Natural killer cell treated with Interleukin-12 subunit alpha and Interleukin-12 subunit beta and Interleukin-15 and Interleukin-18, amount 100 ng/mL, for 72 hours (primary cell): ENCODE results near the gene MRPL38. TPM values are rescaled to one million over a fixed set of nuclear protein-coding genes. Genes with fewer than 3 reads are reported as not detected.
"Not testable (repeated sequence)": the region's sequence is repeated elsewhere in the genome, so short reads cannot be mapped to it uniquely, and the experiment has no call there.

Source experiments
- ATAC-seq, 2 donors: fragments of 150-1000 bp; cut with Tn5 transposase in 1 of 2; sonication (Bioruptor Pico), chemical (Tn5 transposase) in 1 of 2; 2 replicates each; pipeline ENCODE4 v1.10.0; 2021
- DNase-seq: peaks from one replicate; pipeline ENCODE4 v3.0.0; 2022; ENCODE audit warnings: low spot score
- H3K27ac Mint-ChIP-seq, 2 donors: 1 replicate in 1 of 2; 2 replicates in 1 of 2; pipeline ENCODE4 v1.8.0; 2022; ENCODE audit warnings: mixed read lengths in 2 of 2, mild to moderate bottlenecking in 1 of 2, moderate library complexity in 1 of 2
- H3K27me3 Mint-ChIP-seq, 2 donors: 1 replicate in 1 of 2; 2 replicates in 1 of 2; pipeline ENCODE4 v1.8.0; 2022; ENCODE audit warnings: mixed read lengths in 2 of 2
- H3K36me3 Mint-ChIP-seq: one replicate; pipeline ENCODE4 v1.8.0; 2022; ENCODE audit warnings: mixed read lengths
- H3K4me1 Mint-ChIP-seq, 2 donors: 1 replicate in 1 of 2; 2 replicates in 1 of 2; pipeline ENCODE4 v1.8.0; 2022; ENCODE audit warnings: low read depth in 2 of 2, mixed read lengths in 2 of 2, mild to moderate bottlenecking in 1 of 2
- H3K4me3 Mint-ChIP-seq: one replicate; pipeline ENCODE4 v1.8.0; 2022; ENCODE audit warnings: mixed read lengths
- H3K9me3 Mint-ChIP-seq: 2 replicates; pipeline ENCODE4 v1.8.0; 2022; ENCODE audit warnings: mixed read lengths
- total RNA-seq, 2 donors: library from RNA; stranded (reverse); gene quantifications; one replicate each; pipeline ENCODE4 v1.2.3, GENCODE V29; 2022

The MRPL38 gene
- total RNA-seq, 2 donors from 2014 or later, result 117 to 174 TPM

DNA sequence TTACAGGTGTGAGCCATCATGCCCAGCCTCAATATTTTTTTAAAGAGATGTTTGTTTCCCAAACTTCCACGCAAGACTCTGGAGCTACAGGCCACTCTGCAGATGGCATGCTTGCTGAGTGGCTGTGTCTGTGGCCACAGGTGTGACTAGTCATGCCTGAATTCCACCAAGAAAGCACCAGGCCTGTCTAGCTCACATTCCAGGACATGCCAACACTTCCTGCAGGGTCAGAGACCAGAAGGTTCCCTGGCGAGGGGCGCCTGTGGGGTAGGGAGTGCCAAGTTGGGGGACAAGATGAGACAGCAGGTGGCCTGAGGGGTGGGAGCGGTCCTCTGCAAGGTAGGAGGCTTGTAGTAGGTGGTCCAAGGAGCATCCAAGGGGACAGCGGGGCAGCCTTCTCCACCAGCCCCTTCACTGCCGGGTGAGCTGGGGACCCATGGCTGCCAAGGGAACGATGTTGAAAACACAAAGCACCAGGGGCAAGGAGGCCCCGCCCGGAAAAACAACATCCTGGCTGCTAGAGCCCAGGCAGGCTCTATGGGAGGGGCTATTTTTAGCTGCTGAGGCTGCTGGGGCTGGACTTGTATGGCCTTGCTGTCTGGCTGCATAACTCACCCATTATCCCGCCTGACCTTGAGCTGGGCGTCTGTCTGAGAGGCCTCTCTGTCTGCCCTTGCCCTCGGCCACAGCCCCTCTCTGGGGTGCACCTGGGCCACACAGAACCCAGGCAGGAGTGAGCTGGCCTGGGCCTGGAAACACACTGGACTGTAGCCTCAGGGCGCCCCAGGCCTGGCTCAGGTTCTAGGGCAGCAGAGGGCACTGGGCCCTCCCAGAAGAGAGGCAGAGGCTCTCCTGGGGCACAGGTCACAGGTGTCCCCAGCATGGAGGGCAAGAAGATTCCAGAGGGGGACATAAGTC, 32.0 kb downstream of the MRPL38 start:
- Mint-ChIP-seq H3K27ac (no peak overlapping the region), H3K4me3 (no peak overlapping the region), H3K4me1 (peaks cover 13 to 15% of the 10 kb centered on the region in 2 donors), H3K36me3 (no peaks in the 10 kb centered on the region), H3K27me3 (peaks cover 3 to 6% of the 10 kb centered on the region in 2 donors), H3K9me3 (no peaks in the 10 kb centered on the region)
- ATAC-seq (no peak), DNase-seq (no peak)

DNA sequence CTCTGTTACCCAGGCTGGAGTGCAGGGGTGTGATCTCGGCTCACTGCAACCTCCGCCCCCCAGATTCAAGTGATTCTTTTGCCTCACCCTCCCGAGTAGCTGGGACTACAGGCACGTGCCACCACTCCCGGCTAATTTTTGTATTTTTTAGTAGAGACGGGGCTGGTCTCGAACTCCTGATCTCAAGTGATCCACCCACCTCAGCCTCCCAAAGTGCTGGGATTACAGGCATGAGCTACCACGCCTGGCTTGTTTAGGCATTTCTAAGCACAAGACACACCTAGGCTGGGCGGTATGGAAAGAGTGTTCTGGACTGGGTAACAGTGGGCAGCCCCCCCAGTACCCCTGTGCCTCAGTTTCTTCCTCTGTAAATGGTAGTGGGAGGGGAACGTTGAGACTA, 34.5 kb downstream of the MRPL38 start:
- peak overlapping the region in 1 of 2 donors; percentile 37 for H3K27ac Mint-ChIP-seq
- not testable (repeated sequence) for H3K36me3 Mint-ChIP-seq, DNase-seq, H3K9me3 Mint-ChIP-seq, H3K4me3 Mint-ChIP-seq, H3K4me1 Mint-ChIP-seq, H3K27me3 Mint-ChIP-seq, ATAC-seq

DNA sequence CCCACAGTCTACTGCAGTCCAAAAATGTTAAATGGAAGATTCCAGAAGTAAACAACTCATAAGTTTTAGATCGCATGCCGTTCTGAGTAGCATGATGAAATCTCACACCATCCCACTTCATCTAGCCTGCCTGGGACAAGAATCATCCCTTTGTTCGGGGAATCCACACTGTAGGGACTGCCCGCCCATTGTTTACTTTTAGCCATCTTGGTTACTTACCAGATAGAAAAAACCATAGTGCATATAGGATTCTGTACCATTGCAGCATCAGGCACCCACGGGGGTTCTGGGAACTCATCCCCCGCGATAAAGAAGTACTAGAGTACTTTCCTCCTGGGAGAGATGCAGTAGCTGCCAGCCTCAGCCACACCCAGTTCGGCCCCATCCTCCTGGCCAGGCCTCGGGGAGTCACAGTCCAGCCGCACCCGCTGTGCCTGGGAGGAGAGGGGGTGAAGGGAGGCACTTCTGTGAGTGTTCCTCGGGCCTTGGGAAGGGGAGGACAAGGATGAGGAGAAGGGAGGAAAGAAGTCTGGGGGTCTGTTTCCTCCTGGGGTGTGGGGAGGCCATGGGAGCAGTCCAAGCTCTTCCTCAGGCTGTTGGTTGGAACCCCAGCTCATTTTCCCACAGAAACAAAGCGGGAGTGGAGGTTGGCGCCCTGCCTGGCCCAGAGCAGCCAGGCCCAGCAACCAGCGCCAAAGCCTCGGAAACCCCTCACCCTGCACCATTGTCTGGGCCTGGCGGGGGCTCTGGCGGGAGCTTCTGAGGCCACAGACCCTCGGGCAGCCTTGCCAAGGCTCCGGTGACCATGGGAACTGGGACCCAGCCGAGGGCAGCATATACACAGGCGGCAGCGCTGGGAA, 35.2 kb downstream of the MRPL38 start:
- H3K27ac Mint-ChIP-seq, result no peak overlapping the region

DNA sequence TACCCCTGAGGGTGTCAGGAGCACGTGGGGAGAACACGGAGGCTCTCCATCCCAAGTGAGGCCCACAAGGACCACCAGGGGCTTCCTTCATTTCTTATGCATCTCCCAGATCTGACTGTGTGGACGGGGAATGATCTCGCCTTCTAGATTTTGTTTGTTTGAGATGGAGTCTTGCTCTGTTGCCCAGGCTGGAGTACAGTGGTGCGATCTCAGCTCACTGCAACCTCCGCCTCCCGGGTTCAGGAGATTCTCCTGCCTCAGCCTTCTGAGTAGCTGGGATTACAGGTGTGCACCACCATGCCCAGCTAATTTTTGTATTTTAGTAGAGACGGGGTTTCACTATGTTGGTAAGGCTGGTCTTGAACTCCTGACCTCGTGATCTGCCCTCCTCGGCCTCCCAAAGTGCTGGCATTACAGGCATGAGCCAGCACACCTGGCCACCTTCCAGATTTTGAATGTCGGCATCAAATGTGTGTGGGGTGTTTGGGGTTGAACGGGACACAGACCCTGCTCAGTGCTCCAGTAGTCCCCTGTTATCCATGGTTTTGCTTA, 35.9 kb downstream of the MRPL38 start:
- H3K27ac Mint-ChIP-seq, H3K9me3 Mint-ChIP-seq, H3K4me3 Mint-ChIP-seq, H3K27me3 Mint-ChIP-seq, ATAC-seq, H3K36me3 Mint-ChIP-seq, DNase-seq: not testable (repeated sequence)
- peaks cover 14 to 15% of the 10 kb centered on the region in 2 donors for H3K4me1 Mint-ChIP-seq

More for the DNA sequence above, 35.2 kb downstream of the MRPL38 start:
- Mint-ChIP-seq H3K27me3 (no peaks in the 10 kb centered on the region), H3K4me1 (peaks cover 9 to 10% of the 10 kb centered on the region in 2 donors), H3K4me3 (no peak overlapping the region), H3K9me3 (no peaks in the 10 kb centered on the region), H3K36me3 (no peaks in the 10 kb centered on the region)
- ATAC-seq (no peak), DNase-seq (no peak)

DNA sequence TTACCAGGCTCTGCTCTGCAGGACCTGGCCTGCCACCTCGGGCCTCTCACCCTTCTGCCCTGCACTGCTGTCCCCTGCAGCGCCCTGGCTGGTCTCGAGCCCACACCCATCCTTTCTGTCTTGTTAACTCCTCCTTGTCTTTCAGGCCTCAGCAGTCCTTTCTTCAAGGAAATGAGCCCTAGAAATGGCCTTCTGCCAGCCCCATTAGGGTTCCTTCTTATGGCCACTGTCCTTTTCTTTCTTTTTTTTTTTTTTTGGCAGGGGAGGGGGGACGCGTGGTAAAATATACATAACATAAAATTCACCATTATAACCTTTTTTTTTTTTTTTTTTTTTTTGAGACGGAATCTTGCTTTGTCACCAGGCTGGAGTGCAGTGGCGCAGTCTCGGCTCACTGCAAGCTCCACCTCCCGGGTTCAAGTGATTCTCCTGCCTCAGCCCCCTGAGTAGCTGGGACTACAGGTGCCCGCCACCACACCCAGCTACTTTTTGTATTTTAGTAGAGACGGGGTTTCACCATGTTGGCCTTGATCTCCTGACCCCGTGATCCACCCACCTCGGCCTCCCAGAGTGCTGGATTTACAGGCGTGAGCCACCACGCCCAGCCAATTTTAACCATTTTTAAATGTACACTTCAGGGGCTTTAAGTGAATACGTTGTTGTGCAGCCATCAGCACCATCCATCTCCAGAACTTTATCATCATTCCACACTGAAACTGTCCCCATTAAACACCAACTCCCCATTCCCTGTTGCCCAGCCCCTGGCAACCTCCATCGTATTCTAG, 39.1 kb downstream of the MRPL38 start:
- Mint-ChIP-seq H3K4me3 (peak overlapping the region; percentile 40), H3K4me1 (peaks cover 14 to 20% of the 10 kb centered on the region in 2 donors), H3K27ac (peak overlapping the region; percentile 59 to 88)
- H3K27me3 Mint-ChIP-seq, ATAC-seq, H3K36me3 Mint-ChIP-seq, DNase-seq, H3K9me3 Mint-ChIP-seq: not testable (repeated sequence)

DNA sequence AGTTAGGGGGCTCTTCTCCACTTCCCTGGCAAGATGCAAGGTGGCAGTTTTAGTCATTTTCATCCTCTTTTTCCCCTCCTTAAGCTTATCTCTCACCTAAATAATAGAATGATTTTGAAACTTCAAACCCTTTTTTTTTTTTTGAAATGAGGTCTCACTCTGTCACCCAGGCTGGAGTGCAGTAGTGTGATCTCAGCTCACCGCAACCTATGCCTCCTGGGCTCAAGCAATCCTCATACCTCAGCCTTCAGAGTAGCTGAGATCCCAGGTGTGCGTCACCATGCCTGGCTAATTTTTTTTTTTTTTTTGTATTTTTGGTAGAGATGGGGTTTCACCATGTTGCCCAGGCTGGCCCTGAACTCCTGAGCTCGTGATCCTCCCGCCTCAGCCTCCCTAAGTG, 39.8 kb downstream of the MRPL38 start:
- H3K36me3 Mint-ChIP-seq, H3K9me3 Mint-ChIP-seq, H3K27me3 Mint-ChIP-seq, DNase-seq: not testable (repeated sequence)
- peak; percentile 62 to 66 for ATAC-seq
- peak overlapping the region; percentile 59 to 88 for H3K27ac Mint-ChIP-seq
- peak overlapping the region; percentile 40 for H3K4me3 Mint-ChIP-seq
- peaks cover 14 to 20% of the 10 kb centered on the region in 2 donors for H3K4me1 Mint-ChIP-seq

DNA sequence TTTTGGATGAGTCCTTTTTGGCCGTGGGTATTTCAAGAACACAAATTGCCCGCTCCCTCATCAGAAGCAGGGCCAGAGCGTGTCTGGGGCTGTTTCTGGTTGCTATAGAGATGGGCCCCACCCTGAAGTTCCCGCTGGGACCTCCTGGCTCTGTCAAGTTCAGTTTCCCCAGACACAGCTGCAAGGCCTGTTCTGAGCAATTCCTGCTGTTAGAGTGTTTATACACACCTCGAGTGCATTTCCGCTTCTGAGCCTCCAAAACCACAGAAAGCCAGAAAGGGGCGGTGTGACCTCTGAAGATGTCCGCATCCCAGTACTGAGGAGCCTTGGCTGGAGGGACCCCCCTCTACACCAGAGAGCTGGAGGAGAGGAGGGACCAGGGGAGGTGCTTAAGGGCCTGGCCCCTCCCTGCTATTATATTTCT, 40.2 kb downstream of the MRPL38 start:
- ATAC-seq (peak; percentile 85 to 91), DNase-seq (peak; percentile 73)
- Mint-ChIP-seq H3K36me3 (no peaks in the 10 kb centered on the region), H3K4me1 (peaks cover 14 to 20% of the 10 kb centered on the region in 2 donors), H3K27ac (peak overlapping the region; percentile 59 to 88), H3K27me3 (no peaks in the 10 kb centered on the region), H3K9me3 (no peaks in the 10 kb centered on the region), H3K4me3 (peak overlapping the region; percentile 40)

DNA sequence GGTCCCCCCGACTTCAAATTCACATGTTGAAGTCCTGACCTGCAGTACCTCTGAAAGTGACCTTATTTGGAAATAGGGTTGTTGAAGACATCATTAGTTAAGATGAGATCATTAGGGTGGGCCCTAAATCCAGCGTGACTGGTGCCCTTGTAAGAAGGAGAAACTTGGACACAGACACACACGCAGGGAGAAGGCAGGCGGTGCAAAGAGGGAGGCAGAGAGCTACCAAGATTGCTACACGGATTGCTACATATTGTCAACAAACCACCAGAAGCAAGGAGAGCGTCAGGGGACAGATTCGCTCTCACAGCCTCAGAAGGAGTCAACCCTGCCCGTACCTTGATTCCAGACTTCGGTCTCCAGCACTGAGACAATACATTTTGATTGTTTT, 42.8 kb downstream of the MRPL38 start:
- H3K9me3 Mint-ChIP-seq, result no peaks in the 10 kb centered on the region
- no peak for ATAC-seq
- H3K36me3 Mint-ChIP-seq, result no peaks in the 10 kb centered on the region
- no peak overlapping the region for H3K4me3 Mint-ChIP-seq
- DNase-seq, result no peak
- H3K27me3 Mint-ChIP-seq, result no peaks in the 10 kb centered on the region
- H3K4me1 Mint-ChIP-seq, result peaks cover 20 to 31% of the 10 kb centered on the region in 2 donors
- H3K27ac Mint-ChIP-seq, result no peak overlapping the region

DNA sequence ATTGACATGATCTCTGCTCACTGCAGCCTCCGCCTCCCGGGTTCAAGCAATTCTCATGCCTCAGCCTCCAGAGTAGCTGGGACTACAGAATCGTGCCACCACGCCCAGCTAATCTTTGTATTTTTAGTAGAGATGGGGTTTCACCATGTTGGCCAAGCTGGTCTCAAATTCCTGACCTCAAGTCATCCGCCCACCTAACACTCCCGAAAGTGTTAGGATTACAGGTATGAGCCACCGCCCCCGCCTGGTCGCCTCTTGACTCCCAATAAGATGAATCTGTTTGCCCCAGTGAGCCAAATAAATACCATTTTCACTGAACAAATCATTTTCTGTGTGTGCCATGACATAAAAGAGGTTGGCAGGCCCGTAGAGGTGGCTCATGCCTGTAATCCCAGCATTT, 45.3 kb downstream of the MRPL38 start:
- peak overlapping the region; percentile 68 to 90 for H3K27ac Mint-ChIP-seq
- H3K4me1 Mint-ChIP-seq, result peaks cover 19 to 27% of the 10 kb centered on the region in 2 donors
- DNase-seq, ATAC-seq, H3K36me3 Mint-ChIP-seq, H3K9me3 Mint-ChIP-seq, H3K27me3 Mint-ChIP-seq, H3K4me3 Mint-ChIP-seq: not testable (repeated sequence)

DNA sequence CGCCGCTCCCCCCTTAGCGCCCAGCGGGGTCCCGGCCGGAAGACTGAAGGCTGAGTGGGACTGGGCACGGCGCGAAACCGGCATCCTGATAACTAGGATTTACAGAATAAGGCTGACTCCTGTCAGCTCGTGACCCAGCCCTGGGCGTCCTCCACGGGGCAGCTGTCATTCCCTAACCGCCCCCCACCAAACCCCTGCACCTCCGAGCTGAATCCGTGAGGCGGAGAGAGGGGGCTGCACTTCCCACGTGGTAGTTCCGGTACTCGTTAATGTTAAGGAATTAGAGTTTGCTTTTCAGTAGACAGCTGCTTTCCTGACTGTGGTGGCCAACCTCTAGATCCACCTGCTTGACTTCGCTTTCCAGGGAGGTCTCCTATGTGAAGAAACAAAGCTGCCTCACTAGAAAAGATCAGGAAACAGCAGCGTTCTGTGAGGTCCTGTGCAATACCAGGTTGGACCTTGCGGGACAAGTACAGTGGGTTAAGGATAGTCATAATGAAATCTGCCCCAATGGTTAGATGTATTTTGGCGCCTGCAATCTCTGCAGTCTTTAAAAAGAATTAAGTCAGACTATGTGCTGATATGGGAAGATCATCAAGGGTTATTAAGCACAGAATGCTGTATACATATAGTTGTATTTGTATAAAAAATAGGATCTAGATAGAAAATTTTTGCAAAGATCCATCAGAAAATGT, 48.5 kb downstream of the MRPL38 start:
- no peak overlapping the region for H3K27ac Mint-ChIP-seq
- H3K36me3 Mint-ChIP-seq, result no peaks in the 10 kb centered on the region
- H3K9me3 Mint-ChIP-seq, result no peaks in the 10 kb centered on the region
- H3K4me1 Mint-ChIP-seq, result peaks cover 14 to 31% of the 10 kb centered on the region in 2 donors
- ATAC-seq (peak in 1 of 2 donors; percentile 37), DNase-seq (no peak)
- H3K27me3 Mint-ChIP-seq, result no peaks in the 10 kb centered on the region
- no peak overlapping the region for H3K4me3 Mint-ChIP-seq

DNA sequence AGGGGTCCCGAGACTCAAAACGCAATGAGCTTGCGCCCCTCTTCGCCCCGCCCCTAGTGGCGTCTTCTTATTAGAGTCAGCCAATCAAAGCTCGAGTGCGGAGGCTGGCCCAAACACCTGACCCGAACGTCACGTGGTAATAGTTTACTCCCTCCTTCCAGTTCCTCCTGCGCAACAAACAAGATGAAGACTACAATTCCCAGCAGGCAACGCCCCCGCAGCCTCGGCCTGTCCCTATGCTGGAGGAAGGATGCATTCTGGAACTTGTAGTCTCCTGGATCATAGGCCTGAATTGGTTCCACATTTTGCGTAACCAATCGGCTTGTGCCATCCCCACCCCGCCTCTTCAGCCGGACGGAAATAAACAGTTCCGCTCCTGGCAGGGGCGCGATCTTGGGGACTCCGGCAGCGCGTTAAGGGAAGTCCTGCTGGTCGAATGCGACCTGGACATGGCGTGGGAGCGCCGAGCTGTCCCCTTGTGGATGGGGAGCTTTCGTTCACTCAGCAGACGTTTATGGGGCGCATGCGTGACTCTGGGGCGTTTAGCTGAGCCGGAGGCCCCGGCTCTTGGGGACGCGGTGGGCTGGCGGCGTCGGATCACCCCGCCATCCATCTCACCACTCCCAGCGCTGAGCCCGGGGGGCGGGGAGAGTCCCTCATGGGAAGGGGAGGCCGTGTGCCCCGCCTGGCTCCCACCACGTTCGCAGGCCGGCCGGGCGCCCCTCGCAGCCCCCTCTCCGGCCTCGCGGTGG, 49.2 kb downstream of the MRPL38 start, which contains the start of gene WBP2:
Gene WBP2, minus strand, starts transcription at position 26 of the 752 bp plus-strand sequence. CDS start 38 bp downstream, outside the sequence.
- H3K27me3 Mint-ChIP-seq, result no peaks in the 10 kb centered on the region

DNA sequence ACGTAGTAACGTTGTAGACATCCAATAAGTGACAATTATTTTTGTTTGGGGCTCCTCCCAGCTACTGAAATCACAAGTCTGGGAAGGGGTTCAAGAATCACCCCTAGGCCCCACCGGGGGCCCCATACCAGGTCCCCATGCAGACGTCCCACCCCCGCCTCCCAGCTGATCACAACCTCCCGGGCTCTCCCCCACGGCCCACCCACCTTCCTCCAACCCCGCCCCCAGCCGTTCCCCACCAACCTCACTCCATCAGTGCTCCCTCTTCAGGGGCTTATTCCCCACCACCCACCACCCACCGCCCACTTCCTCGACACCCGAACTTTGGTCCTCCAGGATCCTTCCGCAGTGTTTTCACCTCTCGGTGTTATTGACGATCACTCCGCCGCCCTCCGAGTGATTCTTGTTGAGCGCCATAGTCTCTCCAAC, 49.8 kb downstream of the MRPL38 start:
- no peak for DNase-seq
- Mint-ChIP-seq H3K36me3 (no peaks in the 10 kb centered on the region), H3K9me3 (no peaks in the 10 kb centered on the region), H3K27ac (no peak overlapping the region), H3K4me3 (no peak overlapping the region), H3K4me1 (peaks cover 14 to 31% of the 10 kb centered on the region in 2 donors), H3K27me3 (no peaks in the 10 kb centered on the region)
- ATAC-seq, result peak in 1 of 2 donors; percentile 2

More for the DNA sequence above, 49.2 kb downstream of the MRPL38 start, which contains the start of gene WBP2:
- Mint-ChIP-seq H3K9me3 (no peaks in the 10 kb centered on the region), H3K4me3 (no peak within 1 kb of the TSS), H3K4me1 (peaks cover 14 to 31% of the 10 kb centered on the region in 2 donors), H3K36me3 (no peaks in the 10 kb centered on the region), H3K27ac (no peak within 1 kb of the TSS)
- DNase-seq (peak; percentile 99), ATAC-seq (peak; percentile 94 to 97)
